Lower leg skin (tissue), 3 donors: ENCODE results near the gene SRD5A3.

Experiments used
- CTCF ChIP-seq, 3 donors: fragments of 450-650 bp; IDR thresholded peaks; one replicate each; pipeline ENCODE4 v1.5.1; 2016; ENCODE audit warnings: antibody characterized with exemption in 3 of 3, mild to moderate bottlenecking in 3 of 3, moderate library complexity in 2 of 3
- POLR2A ChIP-seq, 2 donors: fragments of 450-650 bp; IDR thresholded peaks; one replicate each; pipeline ENCODE4 v1.6.1; 2016 to 2017; ENCODE audit warnings: antibody characterized with exemption in 2 of 2, mild to moderate bottlenecking in 1 of 2, moderate library complexity in 1 of 2

GRCh38 chr4:55314141-55314820 lies 31.8 kb upstream of the SRD5A3 start:
- TF ChIP-seq POLR2A (IDR thresholded peaks at IDR 0.05) (no peak), CTCF (IDR thresholded peaks at IDR 0.05) (no peak)
